Ovary (tissue), 3 donors: ENCODE data around the gene CDH16.

Source experiments
- CTCF ChIP-seq, 3 donors: fragments of 450-650 bp in 2 of 3; fragments of 200-600 bp in 1 of 3; IDR thresholded peaks; one replicate each; pipeline versions ENCODE4 v1.5.1 to v1.8.0; 2016 to 2022; ENCODE audit warnings: antibody characterized with exemption in 3 of 3, mild to moderate bottlenecking in 1 of 3
- EP300 ChIP-seq: sonication (generic); formaldehyde crosslinking; IDR thresholded peaks from one replicate; pipeline ENCODE4 v1.6.1; 2017; ENCODE audit warnings: antibody characterized with exemption
- POLR2A ChIP-seq: fragments of 450-650 bp; IDR thresholded peaks from one replicate; pipeline ENCODE4 v1.6.1; 2017; ENCODE audit warnings: antibody characterized with exemption, mild to moderate bottlenecking, moderate library complexity
- donor health status: DM: no; HTN: no; CAD: no.

GRCh38 chr16:66900721-66901441 is 17.8 kb downstream of the CDH16 start:
- TF ChIP-seq CTCF (IDR thresholded peaks at IDR 0.05): no peak
- no peak for TF ChIP-seq POLR2A
- no peak for TF ChIP-seq EP300
